Adipocyte (in vitro differentiated cells): Measurements from ENCODE around the gene LIMD2.
A peak's percentile ranks its signal among the peaks of the same experiment; 100 is the strongest.

Source experiments
- DNase-seq: peaks from one replicate; pipeline ENCODE4 v3.0.0-alpha.2; 2015; ENCODE audit warnings: low read depth
- H3K27me3 ChIP-seq: replicated peaks from 2 replicates; pipeline ENCODE4 v1.7.0; 2013; ENCODE audit warnings: mild to moderate bottlenecking, low read length, moderate library complexity; ENCODE audit not compliant: control insufficient read depth, insufficient read depth
- H3K36me3 ChIP-seq: 2 replicates; pipeline ENCODE4 v1.7.0; 2013; ENCODE audit warnings: low read length, mild to moderate bottlenecking, moderate library complexity; ENCODE audit not compliant: control insufficient read depth, insufficient read depth, severe bottlenecking
- H3K4me1 ChIP-seq: 2 replicates; pipeline ENCODE4 v1.7.0; 2013; ENCODE audit warnings: mild to moderate bottlenecking, low read length, moderate library complexity; ENCODE audit not compliant: control insufficient read depth, insufficient read depth
- H3K4me3 ChIP-seq: 2 replicates; pipeline ENCODE4 v1.7.0; 2013; ENCODE audit warnings: mild to moderate bottlenecking, low read length, moderate library complexity
- H3K9ac ChIP-seq: 2 replicates; pipeline ENCODE4 v1.7.0; 2013; ENCODE audit warnings: mild to moderate bottlenecking, low read length, moderate library complexity
- H3K9me3 ChIP-seq: 2 replicates; pipeline ENCODE4 v1.7.0; 2013; ENCODE audit warnings: mild to moderate bottlenecking, low read length, moderate library complexity; ENCODE audit not compliant: control insufficient read depth

LIMD2 gene

DNA sequence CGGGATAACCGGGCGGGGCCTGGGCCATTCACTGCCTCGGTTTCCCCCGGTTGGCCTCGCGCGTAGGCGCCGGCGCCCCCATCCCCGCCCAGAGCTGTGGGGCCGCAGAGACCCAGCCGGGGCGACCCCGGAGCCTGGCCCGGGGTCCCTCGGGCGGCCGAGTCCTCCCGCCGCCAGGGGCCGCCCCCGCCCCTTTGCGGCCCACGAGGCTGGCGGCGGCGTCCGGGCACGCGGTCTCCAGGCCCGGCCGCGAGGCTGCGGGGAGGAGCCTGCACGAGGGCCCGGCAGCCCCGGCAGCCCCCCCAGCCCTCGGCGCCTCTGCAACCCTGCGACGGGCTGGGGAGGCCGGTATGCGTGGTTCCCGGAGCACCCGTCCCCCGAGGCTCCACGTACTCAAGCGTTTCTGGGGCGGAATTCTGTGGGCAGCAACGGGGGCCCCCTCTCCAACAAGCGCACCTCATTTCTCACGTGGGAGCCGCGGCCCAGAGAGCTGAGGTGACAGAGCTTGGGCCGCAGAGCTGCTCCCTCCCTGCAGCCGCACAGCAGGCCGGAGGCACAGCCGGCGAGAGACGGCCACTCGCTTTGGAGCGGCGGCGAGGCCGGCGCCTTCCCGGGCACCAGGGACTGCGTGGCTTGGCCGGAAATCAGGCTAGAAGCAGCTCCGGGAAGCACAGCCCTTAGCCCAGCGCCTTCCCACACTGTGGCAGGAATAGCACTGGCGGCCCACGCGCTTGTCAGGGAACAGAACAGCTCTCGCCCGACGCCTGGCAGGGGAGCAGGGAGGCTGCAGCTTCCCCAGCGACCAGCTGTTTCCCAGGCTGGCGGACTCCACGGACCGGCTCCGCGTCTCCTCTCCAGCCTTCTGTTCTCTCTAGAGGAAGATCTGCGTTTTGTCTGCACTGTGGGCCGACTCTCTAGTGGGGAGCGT is 867 bp upstream of the LIMD2 start:
- peak overlapping the region; percentile 52 for H3K4me3 ChIP-seq
- H3K9ac ChIP-seq, result peak overlapping the region; percentile 73
- peaks cover 26% of the 10 kb centered on the region for H3K36me3 ChIP-seq
- no peaks in the 10 kb centered on the region for H3K9me3 ChIP-seq
- H3K27me3 ChIP-seq, result no peaks in the 10 kb centered on the region
- H3K4me1 ChIP-seq, result peaks cover 21% of the 10 kb centered on the region
- DNase-seq, result peak; percentile 51

DNA sequence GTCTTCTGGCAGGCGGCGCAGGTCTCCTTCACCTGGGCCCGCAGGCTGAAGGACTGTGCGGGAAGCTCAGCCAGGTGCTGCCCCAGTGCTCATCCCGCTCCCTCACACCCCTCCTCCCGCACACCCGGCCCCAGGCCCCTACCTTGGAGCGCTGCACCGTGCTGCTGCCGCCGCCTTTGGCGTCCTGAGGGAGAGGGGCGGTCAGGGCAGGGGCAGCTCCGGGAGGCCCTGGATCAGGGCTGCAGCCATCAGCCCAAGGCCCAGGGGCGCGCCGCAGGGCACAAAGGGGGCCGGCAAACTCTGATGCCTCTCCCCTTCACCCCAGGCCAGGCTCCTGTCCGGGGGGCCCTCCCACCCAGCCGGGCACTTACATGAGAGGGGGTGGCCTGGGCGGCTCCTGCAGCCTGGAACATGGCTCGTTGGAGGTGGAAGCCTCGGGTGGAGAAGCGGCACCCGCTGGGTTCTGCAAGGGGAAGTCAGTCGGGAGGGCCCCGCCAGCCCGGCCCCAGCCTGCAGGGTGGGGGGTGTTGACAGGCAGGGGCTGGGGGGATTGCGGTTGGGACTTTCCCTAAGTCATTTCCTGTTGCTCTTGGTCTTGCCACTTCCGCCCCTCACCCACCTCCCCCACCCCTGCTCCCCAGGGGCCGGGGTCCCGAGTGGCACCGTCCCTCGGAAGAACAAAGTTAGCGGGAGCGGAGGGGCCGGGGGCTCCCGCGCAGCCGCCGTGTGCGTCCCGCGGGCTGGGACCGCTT is 863 bp downstream of the LIMD2 start:
- Histone ChIP-seq H3K36me3 (peaks cover 17% of the 10 kb centered on the region), H3K9me3 (no peaks in the 10 kb centered on the region), H3K9ac (peak overlapping the region; percentile 25), H3K4me1 (peaks cover 21% of the 10 kb centered on the region), H3K27me3 (no peaks in the 10 kb centered on the region), H3K4me3 (peak overlapping the region; percentile 37)
- peak; percentile 36 for DNase-seq

DNA sequence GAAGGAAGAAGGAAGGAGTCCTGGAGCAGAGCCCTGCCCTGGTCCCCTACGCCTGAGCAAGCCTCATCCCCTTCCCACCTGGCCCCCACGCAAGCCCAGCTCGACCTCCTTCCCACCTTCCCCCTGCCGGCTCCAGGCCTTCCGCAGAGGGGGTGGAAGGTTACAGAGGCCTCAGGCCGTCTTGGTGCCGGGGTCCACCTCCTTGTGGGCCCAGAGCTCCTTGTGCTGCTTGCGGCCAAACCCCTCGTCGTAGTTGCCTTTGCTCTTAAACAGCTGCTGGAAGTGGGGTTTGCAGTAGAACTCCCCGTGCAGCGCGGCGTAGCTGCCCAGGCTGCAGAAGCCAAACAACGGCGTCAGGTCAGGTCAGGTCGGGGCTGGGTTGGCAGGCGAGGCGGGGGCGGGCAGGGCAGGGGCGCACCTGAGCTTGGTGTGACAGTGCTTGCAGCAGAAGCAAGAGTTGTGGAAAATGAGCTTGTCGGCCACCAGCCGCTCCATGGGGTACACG is 1.5 kb downstream of the LIMD2 start:
- no peaks in the 10 kb centered on the region for H3K9me3 ChIP-seq
- H3K27me3 ChIP-seq, result no peaks in the 10 kb centered on the region
- H3K36me3 ChIP-seq, result peaks cover 18% of the 10 kb centered on the region
- no peak for DNase-seq
- H3K9ac ChIP-seq, result no peak overlapping the region
- H3K4me1 ChIP-seq, result peaks cover 21% of the 10 kb centered on the region
- H3K4me3 ChIP-seq, result no peak overlapping the region

DNA sequence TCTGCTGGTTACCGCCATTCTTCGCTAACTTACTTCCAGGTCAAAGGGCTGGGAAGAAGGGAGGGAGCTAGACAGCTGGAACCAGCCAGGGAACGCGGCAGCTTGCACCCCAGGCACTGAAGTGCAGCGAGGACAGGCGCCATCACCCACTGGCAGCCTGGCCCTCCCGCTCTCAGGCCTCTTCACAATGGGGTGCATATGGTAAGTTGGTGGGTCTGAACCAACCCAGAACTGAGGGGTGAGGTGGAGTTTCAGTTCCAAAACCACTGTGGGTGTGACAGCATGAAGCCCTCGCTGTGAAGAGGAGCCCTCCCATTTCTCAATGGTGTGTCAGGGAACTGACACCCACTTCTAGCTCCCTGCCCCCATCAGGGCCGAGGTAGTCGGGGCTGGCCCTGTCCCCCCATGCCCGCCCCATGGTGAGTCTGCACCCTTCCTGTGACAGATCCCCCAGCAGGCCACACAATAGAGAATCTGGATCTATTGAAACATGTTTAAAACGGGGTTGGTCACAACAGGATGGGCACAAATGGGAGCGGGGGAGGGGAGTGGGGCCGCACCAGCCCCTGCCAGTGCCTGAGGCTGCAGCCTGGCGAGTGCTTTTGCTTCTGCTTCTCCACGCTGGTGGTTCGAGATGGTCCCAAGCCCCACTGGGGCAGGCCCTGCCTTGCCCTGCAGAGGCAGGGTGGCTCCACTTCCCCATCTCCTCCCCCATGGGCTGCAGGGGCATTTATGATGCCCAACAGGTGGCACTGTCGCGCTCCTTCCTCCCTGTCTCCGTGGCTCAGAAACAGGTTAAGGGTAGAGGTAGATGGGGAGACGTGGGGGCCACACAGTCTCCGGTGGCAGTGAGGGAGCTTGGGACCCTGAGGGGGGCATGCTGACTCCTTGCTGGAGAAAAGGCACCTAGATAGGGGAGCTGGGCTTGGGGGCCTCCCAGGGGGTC is 2.3 kb downstream of the LIMD2 start:
- Histone ChIP-seq H3K36me3 (peaks cover 19% of the 10 kb centered on the region), H3K9ac (no peak overlapping the region), H3K4me1 (peaks cover 21% of the 10 kb centered on the region), H3K4me3 (no peak overlapping the region), H3K27me3 (no peaks in the 10 kb centered on the region), H3K9me3 (no peaks in the 10 kb centered on the region)
- DNase-seq, result peak; percentile 30

DNA sequence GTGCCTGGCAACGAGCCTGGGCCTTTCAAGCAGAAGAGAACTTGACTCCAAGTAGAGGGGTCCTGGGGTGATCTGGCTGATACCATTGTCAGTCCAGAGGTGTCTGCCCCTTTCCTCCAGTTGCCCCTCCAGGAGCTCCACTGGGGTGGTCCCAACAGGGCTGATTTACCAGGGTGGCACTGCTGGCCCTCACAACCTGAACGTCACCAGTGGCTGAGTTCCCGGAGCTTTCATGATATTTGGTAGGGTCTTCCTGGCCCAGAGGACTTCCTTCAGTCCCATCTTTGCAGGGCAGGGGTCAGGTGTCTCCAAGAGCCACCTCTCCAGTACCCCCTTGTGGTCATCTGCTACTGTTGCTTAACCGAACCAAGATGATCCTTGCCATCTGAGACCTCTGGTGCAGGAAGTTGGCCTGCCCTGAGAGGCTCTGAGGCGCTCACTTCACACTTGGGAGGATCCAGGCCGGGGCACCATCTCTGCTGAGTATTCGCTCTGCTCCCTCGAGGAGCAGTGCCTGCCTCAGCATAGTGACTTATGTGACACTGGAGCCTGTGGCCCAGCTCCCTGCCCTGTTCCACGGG is 3.5 kb downstream of the LIMD2 start:
- DNase-seq, result peak; percentile 36
- Histone ChIP-seq H3K9ac (no peak overlapping the region), H3K4me3 (no peak overlapping the region), H3K9me3 (no peaks in the 10 kb centered on the region), H3K36me3 (peaks cover 30% of the 10 kb centered on the region), H3K27me3 (no peaks in the 10 kb centered on the region), H3K4me1 (peaks cover 20% of the 10 kb centered on the region)

DNA sequence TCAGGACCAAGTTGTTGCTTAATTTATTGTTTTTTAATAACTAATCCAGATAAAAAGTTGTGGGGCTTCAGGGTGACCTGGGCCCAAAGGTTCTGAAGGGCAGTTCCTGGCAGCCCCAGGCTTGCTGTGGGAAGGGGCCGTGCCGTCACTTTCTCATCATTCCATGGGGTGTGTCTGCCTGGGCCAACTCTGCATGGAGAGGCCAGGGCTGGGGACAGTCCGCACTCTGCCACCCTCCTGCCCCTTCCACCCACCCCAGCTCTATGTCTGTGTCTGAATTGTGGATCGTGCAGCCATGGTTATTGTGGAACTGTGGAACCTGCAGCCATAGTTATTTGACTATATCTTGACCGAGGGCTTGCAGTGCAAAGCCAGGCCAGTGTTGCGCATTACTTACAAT is 4.0 kb downstream of the LIMD2 start:
- H3K36me3 ChIP-seq, result peaks cover 36% of the 10 kb centered on the region
- no peak overlapping the region for H3K4me3 ChIP-seq
- DNase-seq, result no peak
- peaks cover 14% of the 10 kb centered on the region for H3K4me1 ChIP-seq
- no peak overlapping the region for H3K9ac ChIP-seq
- no peaks in the 10 kb centered on the region for H3K9me3 ChIP-seq
- no peaks in the 10 kb centered on the region for H3K27me3 ChIP-seq

DNA sequence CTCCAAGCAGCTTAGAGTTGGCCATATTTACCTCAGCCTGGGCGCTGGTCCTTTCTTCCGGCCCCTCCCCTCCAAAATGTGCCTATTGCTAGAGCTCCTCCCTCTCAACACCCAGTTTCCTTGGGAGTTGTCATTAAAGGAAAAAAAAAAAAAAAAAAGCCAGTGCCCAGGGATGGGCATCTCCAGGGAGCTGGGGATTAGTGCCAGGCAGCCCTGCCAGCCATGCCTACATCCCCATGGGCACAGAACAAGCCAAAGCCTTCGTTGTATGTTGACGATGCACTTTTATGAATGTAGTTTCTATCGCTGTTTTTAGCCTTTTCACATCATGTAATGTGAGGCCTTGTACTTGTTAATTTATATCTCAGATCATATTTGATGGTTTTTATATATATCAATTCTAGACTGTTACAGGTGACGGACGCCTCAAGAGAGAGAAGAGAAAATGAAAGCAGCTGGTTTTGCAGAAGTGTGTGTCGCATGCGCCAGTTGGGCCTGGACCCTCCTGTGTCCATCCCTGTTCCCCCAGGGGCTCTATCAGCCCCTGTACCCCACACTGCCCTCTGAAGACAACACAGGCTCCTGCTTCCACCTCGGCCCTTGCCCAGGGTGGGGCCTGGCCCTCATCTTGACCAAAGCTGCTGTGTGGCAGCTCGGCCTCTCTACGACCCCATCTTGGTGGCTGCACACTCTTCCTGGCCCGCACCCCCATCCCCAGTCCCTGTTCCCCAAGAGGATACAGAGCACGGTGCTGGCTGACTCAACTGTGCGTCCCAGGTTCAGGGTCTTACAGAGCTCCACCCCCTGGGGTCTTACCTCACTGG is 4.8 kb downstream of the LIMD2 start:
- Histone ChIP-seq H3K9ac (no peak overlapping the region), H3K27me3 (no peaks in the 10 kb centered on the region), H3K4me3 (no peak overlapping the region), H3K4me1 (peaks cover 12% of the 10 kb centered on the region), H3K9me3 (no peaks in the 10 kb centered on the region), H3K36me3 (peaks cover 43% of the 10 kb centered on the region)
- DNase-seq, result no peak

DNA sequence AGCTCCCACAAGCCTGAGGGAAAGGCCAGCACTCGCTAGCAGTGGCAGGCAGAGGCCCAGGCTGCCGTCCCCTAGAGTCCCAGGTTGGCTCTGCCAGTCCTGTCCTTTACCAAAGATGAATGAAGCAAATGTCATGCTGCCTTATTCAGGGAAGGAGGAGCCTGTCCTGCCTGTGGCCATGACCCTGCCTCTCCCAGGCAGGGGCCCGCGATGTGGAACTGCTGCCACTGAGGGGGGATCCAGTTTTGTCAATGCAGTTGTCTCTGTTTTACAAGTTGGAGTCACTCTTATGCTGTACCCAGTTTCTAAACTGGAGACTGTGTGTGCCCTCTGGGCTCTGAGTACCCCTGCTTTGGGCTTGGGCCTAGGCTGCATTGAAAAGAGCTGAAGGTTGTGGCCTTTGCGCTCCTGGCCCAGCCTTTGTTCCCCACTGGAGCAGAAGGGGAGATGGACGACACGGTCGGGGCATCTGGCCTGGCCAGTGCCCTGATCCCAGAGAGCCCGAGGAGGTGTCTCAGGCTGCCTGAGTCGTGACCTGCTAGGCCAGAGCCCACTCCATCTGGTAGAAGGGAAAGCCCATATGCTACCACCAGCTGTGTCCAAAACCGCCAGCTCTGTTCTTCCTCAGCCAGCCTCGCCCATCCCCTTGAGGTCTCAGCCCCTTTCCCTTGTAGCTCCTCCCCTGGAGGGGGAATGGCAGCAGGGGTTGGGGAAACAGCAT is 5.5 kb downstream of the LIMD2 start:
- no peaks in the 10 kb centered on the region for H3K27me3 ChIP-seq
- H3K4me3 ChIP-seq, result no peak overlapping the region
- H3K36me3 ChIP-seq, result peaks cover 51% of the 10 kb centered on the region
- H3K9ac ChIP-seq, result no peak overlapping the region
- no peak for DNase-seq
- no peaks in the 10 kb centered on the region for H3K9me3 ChIP-seq
- peaks cover 12% of the 10 kb centered on the region for H3K4me1 ChIP-seq

DNA sequence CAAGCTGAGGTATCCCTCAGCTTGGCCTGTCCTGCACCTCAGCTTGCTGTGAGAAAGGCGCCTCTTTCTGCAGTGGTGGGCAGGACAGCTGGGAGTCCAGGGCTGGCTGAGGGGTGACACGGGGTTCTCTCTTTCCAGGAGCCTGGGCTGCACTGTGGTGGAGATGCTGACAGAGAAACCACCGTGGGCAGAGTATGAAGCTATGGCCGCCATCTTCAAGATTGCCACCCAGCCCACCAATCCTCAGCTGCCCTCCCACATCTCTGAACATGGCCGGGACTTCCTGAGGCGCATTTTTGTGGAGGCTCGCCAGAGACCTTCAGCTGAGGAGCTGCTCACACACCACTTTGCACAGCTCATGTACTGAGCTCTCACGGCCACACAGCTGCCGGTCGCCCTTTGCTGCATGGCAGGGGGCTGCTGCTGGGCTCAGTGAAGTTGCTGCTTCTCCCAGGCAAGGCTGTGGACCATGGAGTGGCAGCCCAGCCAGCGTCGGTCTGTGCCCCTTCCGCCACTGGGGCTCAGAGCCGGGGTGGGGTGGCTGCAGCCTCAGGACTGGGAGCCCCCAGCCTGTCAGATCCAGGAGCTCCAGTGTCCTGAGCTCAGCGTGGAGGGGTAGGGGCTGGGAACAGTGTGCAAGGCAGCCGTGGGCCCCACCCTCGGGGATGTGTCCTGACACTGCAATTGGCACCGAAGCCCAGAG is 6.4 kb downstream of the LIMD2 start:
- no peak for DNase-seq
- H3K36me3 ChIP-seq, result peaks cover 59% of the 10 kb centered on the region
- H3K4me3 ChIP-seq, result no peak overlapping the region

More for the DNA sequence above, 6.4 kb downstream of the LIMD2 start:
- Histone ChIP-seq H3K9me3 (no peaks in the 10 kb centered on the region), H3K4me1 (peaks cover 12% of the 10 kb centered on the region), H3K9ac (no peak overlapping the region), H3K27me3 (no peaks in the 10 kb centered on the region)
